NB4 (cell line): ENCODE data around the gene DPYD.
"Not testable (repeated sequence)": the region's sequence is repeated elsewhere in the genome, so short reads cannot be mapped to it uniquely, and the experiment has no call there.

Experiments used
- CTCF ChIP-seq: IDR thresholded peaks from one replicate; pipeline ENCODE4 v1.5.1; 2012; ENCODE audit warnings: low read depth, low read length
- MYC ChIP-seq: IDR thresholded peaks from 2 replicates; pipeline ENCODE4 v1.6.1; 2011; ENCODE audit warnings: low read depth, low read length
- POLR2A ChIP-seq: IDR thresholded peaks from 2 replicates; pipeline ENCODE4 v1.6.1; 2011; ENCODE audit warnings: mild to moderate bottlenecking; ENCODE audit not compliant: insufficient read length; ENCODE audit errors: extremely low read depth

- TF ChIP-seq MYC, CTCF, POLR2A: not testable (repeated sequence)
These were observed 571.0 kb downstream of the DPYD start for GRCh38 chr1:97349794-97350193.
